HEK293 (cell line): ENCODE measurements around the gene CFAP46.

Experiments
- CTCF ChIA-PET: fragments of 350-600 bp; formaldehyde crosslinking; extraction: SDS; loops from one replicate; lab custom pipeline; 2021; ENCODE audit warnings: antibody characterized with exemption; lab: Yijun Ruan, JAX
- POLR2A ChIA-PET: fragments of 300-600 bp; formaldehyde crosslinking; extraction: SDS; loops from one replicate; lab custom pipeline; 2020; ENCODE audit warnings: antibody characterized with exemption, inconsistent platforms; lab: Yijun Ruan, JAX
- H3K27ac ChIP-seq: fragments of 200-500 bp; sonication (Bioruptor generic); 2 replicates; pipeline ENCODE4 v1.5.1; 2014; ENCODE audit warnings: low read depth, low read length, control low read depth, inconsistent platforms; ENCODE audit errors: extremely low read depth
- H3K36me3 ChIP-seq, 2 experiments: fragments of 200-500 bp in 1 of 2; sonication (Bioruptor generic) in 1 of 2; 1 replicate in 1 of 2; 2 replicates in 1 of 2; pipeline ENCODE4 v1.5.1; 2014 to 2017; ENCODE audit warnings: inconsistent platforms in 2 of 2, low read length in 2 of 2; ENCODE audit not compliant: control insufficient read depth in 2 of 2, insufficient read depth in 1 of 2
- H3K4me1 ChIP-seq: fragments of 200-500 bp; sonication (Bioruptor generic); 2 replicates; pipeline ENCODE4 v1.5.1; 2014; ENCODE audit warnings: mild to moderate bottlenecking, low read length, inconsistent platforms; ENCODE audit not compliant: control insufficient read depth, insufficient read depth
- H3K4me3 ChIP-seq: 2 replicates; pipeline ENCODE4 v1.5.1; 2011; ENCODE audit warnings: low read depth, mild to moderate bottlenecking, control low read depth, low read length, moderate library complexity
- H3K9me3 ChIP-seq: fragments of 200-500 bp; sonication (Bioruptor generic); 2 replicates; pipeline ENCODE4 v1.5.1; 2014; ENCODE audit warnings: low read depth, low read length, inconsistent platforms; ENCODE audit not compliant: control insufficient read depth, insufficient read depth
- ATF2 ChIP-seq: fragments of 450-650 bp; formaldehyde crosslinking; IDR thresholded peaks from 2 replicates; pipeline ENCODE4 v1.5.1; 2016; ENCODE audit warnings: missing biosample characterization, missing genetic modification characterization, low read depth
- BCL11A ChIP-seq: fragments of 450-650 bp; formaldehyde crosslinking; IDR thresholded peaks from 2 replicates; pipeline ENCODE4 v1.5.1; 2016; ENCODE audit warnings: low read depth, missing biosample characterization, missing genetic modification characterization
- GLI2 ChIP-seq: fragments of 450-650 bp; formaldehyde crosslinking; IDR thresholded peaks from 2 replicates; pipeline ENCODE4; 2017; ENCODE audit warnings: missing biosample characterization, missing genetic modification characterization, low read depth, borderline replicate concordance
- KLF1 ChIP-seq: fragments of 450-650 bp; formaldehyde crosslinking; IDR thresholded peaks from 2 replicates; pipeline ENCODE4 v1.5.1; 2016; ENCODE audit warnings: missing biosample characterization, missing genetic modification characterization
- REPIN1 ChIP-seq: fragments of 450-650 bp; formaldehyde crosslinking; IDR thresholded peaks from 2 replicates; pipeline ENCODE4 v1.5.1; 2017; ENCODE audit warnings: missing biosample characterization, missing genetic modification characterization, low read depth
- ZBTB6 ChIP-seq: fragments of 450-650 bp; formaldehyde crosslinking; IDR thresholded peaks from 2 replicates; pipeline ENCODE4 v1.5.1; 2017; ENCODE audit warnings: missing biosample characterization, missing genetic modification characterization
- ZFP37 ChIP-seq: fragments of 450-650 bp; formaldehyde crosslinking; IDR thresholded peaks from 2 replicates; pipeline ENCODE4 v1.5.1; 2016; ENCODE audit warnings: missing biosample characterization, missing genetic modification characterization
- ZFP69B ChIP-seq: fragments of 450-650 bp; formaldehyde crosslinking; IDR thresholded peaks from 2 replicates; pipeline ENCODE4 v1.5.1; 2016; ENCODE audit warnings: missing biosample characterization, missing genetic modification characterization
- ZIC2 ChIP-seq: fragments of 450-650 bp; formaldehyde crosslinking; IDR thresholded peaks from 2 replicates; pipeline ENCODE4 v1.5.1; 2016; ENCODE audit warnings: missing biosample characterization, missing genetic modification characterization
- ZNF112 ChIP-seq: fragments of 450-650 bp; formaldehyde crosslinking; IDR thresholded peaks from 2 replicates; pipeline ENCODE4 v1.5.0; 2017; ENCODE audit warnings: missing biosample characterization, missing genetic modification characterization
- ZNF157 ChIP-seq: fragments of 450-650 bp; formaldehyde crosslinking; IDR thresholded peaks from 2 replicates; pipeline ENCODE4 v1.5.1; 2016; ENCODE audit warnings: missing biosample characterization, missing genetic modification characterization
- ZNF214 ChIP-seq: fragments of 450-650 bp; formaldehyde crosslinking; IDR thresholded peaks from 2 replicates; pipeline ENCODE4 v1.5.1; 2017; ENCODE audit warnings: missing biosample characterization, mild to moderate bottlenecking, missing genetic modification characterization, borderline replicate concordance
- ZNF23 ChIP-seq: fragments of 450-650 bp; formaldehyde crosslinking; IDR thresholded peaks from 2 replicates; pipeline ENCODE4 v1.5.1; 2016; ENCODE audit warnings: missing biosample characterization, missing genetic modification characterization, borderline replicate concordance
- ZNF324 ChIP-seq: fragments of 450-650 bp; formaldehyde crosslinking; IDR thresholded peaks from 2 replicates; pipeline ENCODE4 v1.5.1; 2016; ENCODE audit warnings: missing biosample characterization, missing genetic modification characterization
- ZNF362 ChIP-seq: fragments of 450-650 bp; formaldehyde crosslinking; IDR thresholded peaks from 2 replicates; pipeline ENCODE4 v1.5.1; 2016; ENCODE audit warnings: missing biosample characterization, missing genetic modification characterization
- ZNF610 ChIP-seq: fragments of 450-650 bp; formaldehyde crosslinking; IDR thresholded peaks from 2 replicates; pipeline ENCODE4 v1.5.1; 2016; ENCODE audit warnings: missing biosample characterization, missing genetic modification characterization, borderline replicate concordance
- ZNF654 ChIP-seq: fragments of 450-650 bp; formaldehyde crosslinking; IDR thresholded peaks from 2 replicates; pipeline ENCODE4 v1.5.1; 2016; ENCODE audit warnings: low read depth, missing biosample characterization, missing genetic modification characterization
- ZNF768 ChIP-seq: fragments of 450-650 bp; formaldehyde crosslinking; IDR thresholded peaks from 2 replicates; pipeline ENCODE4 v1.5.1; 2018; ENCODE audit warnings: missing biosample characterization, mild to moderate bottlenecking, missing genetic modification characterization
- ZSCAN5A ChIP-seq: fragments of 450-650 bp; formaldehyde crosslinking; IDR thresholded peaks from 2 replicates; pipeline ENCODE4 v1.5.1; 2016; ENCODE audit warnings: missing biosample characterization, missing genetic modification characterization
- TF ChIP-seq, protein P1 (sequence below): fragments of 450-650 bp; formaldehyde crosslinking; IDR thresholded peaks from 2 replicates; pipeline ENCODE4 v1.5.1; 2017; ENCODE audit warnings: missing biosample characterization, missing genetic modification characterization

The CFAP46 gene

DNA sequence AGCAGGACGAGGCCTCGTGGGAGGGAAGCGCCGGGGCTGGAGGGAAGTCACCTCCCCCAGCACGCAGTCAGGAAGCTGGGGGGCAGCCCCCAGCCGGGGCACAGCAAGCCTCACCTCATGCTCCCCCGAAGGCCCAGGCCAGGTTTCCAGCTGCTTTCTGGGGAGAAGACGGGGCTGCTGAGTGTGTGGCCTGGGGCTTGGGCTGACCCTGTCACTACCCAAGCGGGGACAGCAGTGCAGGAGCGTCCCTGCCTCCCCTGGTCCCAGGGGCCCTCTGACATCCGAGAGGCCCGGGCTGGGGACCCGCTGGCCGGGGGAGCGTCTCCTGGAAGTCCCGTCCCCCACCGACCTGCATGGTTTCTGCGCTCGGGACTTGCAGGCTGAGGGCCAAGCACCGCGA lies 136.8 kb downstream of the CFAP46 start:
- no peaks in the 10 kb centered on the region; the same call in 1 of the 2 replicates for H3K9me3 ChIP-seq
- H3K27ac ChIP-seq, result no peak overlapping the region
- H3K36me3 ChIP-seq, result no peaks in the 10 kb centered on the region
- POLR2A ChIA-PET, result no interaction called here
- TF ChIP-seq GLI2 (tag by site-specific recombination) (no peak), ZNF112 (tag by site-specific recombination) (no peak), ZNF362 (tag by site-specific recombination) (no peak), ZFP69B (tag by site-specific recombination) (no peak), ZIC2 (no peak), ATF2 (no peak), ZBTB6 (no peak), ZNF610 (tag by site-specific recombination) (no peak), REPIN1 (tag by site-specific recombination) (no peak), ZSCAN5A (tag by site-specific recombination) (no peak), ZNF324 (tag by site-specific recombination) (no peak), ZNF23 (tag by site-specific recombination) (no peak), ZNF214 (tag by site-specific recombination) (no peak), ZNF768 (tag by site-specific recombination) (no peak)
- TF ChIP-seq, protein P1, sequence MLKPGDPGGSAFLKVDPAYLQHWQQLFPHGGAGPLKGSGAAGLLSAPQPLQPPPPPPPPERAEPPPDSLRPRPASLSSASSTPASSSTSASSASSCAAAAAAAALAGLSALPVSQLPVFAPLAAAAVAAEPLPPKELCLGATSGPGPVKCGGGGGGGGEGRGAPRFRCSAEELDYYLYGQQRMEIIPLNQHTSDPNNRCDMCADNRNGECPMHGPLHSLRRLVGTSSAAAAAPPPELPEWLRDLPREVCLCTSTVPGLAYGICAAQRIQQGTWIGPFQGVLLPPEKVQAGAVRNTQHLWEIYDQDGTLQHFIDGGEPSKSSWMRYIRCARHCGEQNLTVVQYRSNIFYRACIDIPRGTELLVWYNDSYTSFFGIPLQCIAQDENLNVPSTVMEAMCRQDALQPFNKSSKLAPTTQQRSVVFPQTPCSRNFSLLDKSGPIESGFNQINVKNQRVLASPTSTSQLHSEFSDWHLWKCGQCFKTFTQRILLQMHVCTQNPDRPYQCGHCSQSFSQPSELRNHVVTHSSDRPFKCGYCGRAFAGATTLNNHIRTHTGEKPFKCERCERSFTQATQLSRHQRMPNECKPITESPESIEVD (tag by site-specific recombination), result no peak
- TF ChIP-seq, all 188 proteins: peak for 0
- CTCF ChIA-PET, result no interaction called here
- H3K4me3 ChIP-seq, result no peak overlapping the region
- H3K4me1 ChIP-seq, result no peaks in the 10 kb centered on the region

DNA sequence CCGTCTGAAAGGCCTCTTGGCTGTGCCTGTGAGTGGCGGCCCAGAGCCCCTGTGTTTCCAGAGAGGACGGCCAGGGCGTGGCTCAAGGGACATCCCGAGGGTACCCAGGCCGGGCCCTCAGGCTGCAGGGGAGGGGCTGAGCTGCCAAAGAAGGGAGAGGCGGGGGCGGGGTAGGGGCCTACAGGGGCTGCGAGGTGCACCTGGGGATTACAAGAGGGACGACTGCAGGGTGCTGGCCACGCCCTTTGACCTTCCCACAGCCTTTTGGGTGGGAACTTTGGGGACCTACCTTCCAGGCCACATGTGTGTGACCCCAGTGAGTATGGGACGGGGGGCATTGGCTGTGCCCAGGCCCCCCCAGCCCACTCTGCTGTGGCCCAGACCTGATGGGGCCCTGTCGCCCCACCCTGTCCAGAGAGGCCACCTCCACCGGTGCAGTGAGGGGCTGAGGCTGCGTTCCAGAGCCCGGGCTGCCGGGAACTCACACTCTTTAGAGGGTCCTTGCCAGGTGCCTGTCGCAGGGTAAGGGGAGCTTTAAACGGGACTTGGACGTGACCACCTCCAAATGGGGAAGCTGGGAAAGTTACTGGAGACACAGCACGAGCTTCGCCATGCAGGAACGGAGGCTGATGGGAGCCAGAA lies 137.5 kb downstream of the CFAP46 start:
- H3K4me1 ChIP-seq, result no peaks in the 10 kb centered on the region
- H3K36me3 ChIP-seq, result no peaks in the 10 kb centered on the region
- ChIA-PET POLR2A (no interaction called here), CTCF (interaction anchor here (0.6 kb wide), 1 partner anchor 693 kb away, joined by 3 read pairs; no protein-coding TSS in a partner anchor)
- H3K4me3 ChIP-seq, result no peak overlapping the region
- no peak overlapping the region for H3K27ac ChIP-seq
- no peak for TF ChIP-seq ZNF610 (tag by site-specific recombination)
- TF ChIP-seq BCL11A (tag by site-specific recombination), result no peak
- TF ChIP-seq ZFP37 (tag by site-specific recombination), result no peak
- TF ChIP-seq ZNF654 (tag by site-specific recombination), result no peak
- TF ChIP-seq KLF1 (tag by site-specific recombination), result peak; percentile 37; the same call in 1 of the 2 replicates
- no peak for TF ChIP-seq ZNF157 (tag by site-specific recombination)
- H3K9me3 ChIP-seq, result no peaks in the 10 kb centered on the region; the same call in 1 of the 2 replicates
